ENCODE results near the gene BATF.

Gene BATF

DNA sequence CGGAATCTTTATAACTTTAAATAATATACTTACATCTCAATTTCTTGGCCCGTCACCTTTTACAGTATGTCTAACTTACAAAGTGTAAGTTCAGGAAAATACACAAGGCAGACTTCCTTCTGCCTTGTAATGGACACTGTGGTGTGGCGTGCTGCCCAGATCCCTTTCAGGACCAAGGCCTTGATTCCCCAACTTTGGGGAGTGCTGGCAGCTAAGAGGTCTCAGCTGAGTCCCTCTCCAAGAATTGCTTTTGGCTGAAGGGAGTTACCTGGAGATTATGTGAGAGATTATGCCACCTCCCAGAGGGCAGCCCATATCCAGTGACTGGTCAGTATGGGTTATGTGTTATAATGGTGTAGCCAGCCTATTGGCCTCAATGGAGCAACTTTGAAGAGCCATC, 21.2 kb upstream of the BATF start:
- no peak for DNase-seq (ENCODE audit: low spot score)

DNA sequence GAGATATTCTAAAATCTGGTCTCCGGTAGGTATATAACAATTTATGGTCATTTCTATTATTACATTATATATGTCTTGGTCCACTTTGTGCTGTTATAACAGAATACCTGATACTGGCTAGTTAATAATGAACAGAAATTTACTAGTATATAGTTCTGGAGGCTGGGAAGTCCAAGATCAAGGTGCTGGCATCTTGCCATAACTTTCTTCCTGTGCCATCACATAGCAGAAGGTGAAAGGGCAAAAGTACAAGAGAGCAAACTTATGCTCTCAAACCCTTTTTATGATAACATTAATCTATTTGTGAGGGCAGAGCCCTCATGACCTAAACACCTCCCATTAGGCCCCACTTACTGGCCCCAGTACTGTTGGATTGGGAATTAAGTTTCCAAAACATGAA, 17.9 kb upstream of the BATF start:
- DNase-seq (ENCODE audit: low spot score): no peak

DNA sequence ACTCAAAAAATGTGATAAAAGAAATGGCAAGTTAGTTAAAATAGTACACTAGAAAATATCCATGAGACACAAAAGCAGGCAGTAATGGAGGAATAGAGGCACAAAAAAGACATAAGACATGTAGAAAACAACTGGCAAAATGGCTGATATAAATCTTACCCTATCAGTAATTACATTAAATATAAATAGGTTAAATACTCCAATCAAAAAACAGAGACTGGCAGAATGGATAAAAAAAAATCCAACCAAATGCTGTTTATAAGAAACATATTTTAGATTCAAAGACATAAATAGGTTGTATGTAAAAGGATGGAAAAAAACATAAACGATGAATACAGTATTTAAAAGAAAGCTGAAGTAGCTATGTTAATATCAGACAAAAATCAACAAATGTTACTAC, 15.3 kb upstream of the BATF start:
- no peak for DNase-seq (ENCODE audit: low spot score)

DNA sequence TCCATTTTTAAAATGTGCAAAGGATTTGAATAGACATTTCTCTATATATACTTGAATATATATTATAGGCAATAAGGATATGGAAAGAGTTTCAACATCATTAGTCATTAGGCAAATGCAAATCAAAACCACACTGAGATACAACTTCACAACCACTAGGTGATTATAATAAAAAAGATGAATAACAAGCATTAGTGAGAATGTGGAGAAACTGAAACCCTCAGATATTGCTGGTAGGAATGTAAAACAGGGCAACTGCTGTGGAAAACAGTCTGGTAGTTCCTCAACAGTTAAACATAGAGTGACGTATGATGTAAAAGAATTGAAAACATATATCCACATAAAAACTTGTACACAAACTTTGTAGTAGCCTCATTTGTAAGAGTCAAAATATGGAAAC, 11.7 kb upstream of the BATF start:
- no peak for DNase-seq (ENCODE audit: low spot score)

DNA sequence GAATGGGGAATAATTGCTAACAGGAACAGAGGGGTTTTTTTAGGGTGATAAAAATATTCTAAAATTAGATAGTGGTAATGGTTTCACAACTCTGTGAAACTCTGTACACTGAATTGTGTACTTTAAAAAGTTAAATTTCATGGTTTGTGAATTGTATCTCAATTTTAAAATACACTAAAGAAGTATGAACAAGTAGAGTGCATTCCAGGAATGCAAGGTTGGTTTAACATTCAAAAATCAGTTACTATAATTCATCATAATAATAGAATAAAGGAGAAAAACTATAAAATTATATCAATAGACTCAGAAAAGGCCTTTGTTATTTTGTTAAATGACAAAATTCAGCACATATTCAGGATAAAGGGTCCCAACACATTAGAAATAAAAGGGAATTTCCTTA, 11.1 kb upstream of the BATF start:
- DNase-seq (ENCODE audit: low spot score): no peak

DNA sequence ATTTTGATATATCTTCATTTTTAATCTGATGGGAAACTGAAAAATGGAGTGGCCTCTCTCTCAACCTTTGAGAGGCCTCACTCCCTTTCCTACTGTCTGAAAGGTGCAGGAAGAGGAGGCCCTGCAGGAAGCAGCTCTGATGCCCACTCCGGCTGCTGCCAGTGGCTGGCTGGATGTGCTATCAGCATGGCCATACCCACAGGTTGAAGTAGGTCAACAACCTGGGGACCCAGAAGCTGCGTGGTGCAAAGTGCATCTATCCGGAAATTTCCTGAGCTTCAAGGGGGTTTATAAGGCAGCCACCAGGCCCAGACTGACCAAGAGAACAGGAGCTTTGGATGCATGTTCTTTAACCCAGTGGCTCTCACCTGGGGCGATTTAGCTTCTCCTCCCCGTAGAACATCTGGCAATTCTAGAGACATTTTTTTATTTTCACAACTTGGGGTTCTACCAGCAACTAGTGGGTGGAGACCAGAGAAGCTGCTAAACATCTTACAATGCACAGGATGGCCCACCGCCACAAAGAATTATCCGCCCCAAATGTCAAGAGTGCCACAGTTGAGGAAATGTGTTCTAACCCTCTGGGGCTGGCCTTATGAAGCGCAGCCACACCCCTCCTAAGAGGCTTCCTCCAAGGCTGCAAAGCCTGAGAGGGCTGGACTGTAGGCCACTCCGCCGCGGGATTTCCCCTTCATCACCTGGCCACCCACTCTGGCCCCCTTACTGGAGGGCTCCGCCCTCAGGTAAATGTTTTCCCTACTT, 8.2 kb upstream of the BATF start:
- DNase-seq (ENCODE audit: low spot score): no peak

DNA sequence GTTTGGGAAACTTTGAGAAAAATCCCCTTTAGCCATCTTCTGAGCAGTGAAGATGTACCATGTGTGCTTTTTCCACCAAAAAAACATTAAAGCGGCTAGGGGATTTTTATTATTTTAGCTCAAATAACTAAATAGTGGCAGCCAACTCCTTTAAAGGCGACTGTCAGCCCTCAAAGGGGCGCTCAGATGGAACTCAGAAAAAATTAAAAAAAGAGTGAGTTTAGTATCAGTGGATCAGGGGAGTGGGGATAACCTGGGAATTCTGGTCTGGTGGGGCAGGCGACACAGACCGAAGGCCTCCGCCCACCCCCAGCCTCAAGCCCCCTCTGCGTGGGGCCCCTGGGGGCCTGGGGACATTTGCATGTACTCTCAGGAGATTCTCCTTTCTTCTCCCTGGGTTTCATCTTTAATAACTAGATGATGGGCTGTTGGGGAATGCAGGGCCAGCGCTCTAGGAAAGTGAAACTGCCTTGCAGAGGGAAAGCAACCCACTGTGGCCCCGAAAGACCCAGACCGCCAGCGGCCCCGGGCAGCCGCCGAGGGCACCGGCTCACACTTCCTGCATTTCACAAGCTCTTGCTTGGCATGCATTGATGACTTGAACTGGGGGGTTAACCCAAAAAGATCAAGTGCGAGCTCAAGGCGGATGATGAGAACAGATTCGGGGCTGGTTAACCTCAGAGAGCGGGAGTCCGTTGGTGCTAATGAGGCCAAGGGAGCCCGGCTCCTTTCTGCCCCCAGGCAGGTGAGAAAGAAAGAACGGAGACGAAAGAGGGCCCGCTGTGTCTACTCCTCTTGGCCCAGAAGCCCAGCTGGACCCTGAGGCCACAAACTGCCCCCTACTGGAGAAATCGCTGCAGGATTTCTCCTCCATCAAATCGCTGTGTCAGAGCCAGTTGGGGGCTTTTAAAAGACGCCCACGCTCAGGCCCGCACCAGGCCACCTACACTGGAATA, 7.3 kb upstream of the BATF start:
- DNase-seq (ENCODE audit: low spot score): peak; percentile 35

DNA sequence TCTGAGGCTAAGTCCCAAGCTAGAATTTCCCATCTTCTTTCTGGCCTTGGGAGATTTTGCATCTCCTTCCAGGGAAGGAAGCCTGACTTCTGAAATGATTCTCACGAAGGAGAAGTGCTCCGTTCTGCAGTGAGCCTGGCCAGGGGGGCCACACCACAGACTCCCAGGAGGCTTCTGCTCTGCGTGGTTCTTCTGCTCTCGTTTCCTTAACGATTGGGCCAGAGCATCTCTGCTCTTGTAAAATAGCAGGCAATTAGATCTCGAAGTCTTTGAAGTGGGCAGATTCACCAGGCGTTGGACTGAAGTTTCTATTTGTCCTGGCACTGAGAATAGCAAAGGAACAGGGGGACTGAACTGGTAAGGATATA, 6.7 kb upstream of the BATF start:
- DNase-seq (ENCODE audit: low spot score): no peak

DNA sequence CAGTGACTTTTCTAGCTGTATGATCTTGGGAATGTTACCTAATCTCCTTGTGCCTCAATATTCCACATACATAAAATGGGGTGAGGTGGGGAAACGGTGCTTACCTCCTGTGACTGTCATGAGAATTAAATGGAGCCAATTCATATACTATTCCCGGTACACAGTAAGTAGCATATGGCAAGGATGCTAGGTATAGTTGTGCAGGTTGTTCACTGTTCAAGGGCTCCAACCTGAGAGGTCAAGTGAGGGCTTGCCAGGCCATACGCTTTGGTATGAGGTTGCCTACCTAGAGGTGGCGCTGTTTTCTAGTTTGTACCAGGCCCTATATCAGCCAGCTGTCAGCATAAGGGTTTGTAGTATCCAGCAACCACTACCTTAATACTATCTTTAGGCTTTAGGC, 3.6 kb upstream of the BATF start:
- DNase-seq (ENCODE audit: low spot score): no peak

DNA sequence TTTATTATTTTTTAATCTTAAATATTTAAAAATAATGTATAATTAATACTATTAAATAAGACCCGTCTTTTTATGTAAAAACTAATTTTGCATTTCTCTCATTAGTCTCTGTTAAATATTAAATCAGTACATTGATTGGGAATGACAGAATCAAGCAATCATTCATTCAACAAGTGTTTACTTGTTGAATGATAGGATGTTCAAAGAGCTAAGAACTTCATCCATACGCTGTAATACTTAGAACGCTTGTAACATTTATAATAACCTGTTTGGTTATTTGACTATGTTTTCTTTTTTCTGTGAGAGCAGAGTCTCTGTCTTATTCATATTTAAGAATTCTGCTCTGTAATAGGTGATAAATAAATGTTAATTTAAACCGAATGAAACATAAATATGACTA, 2.9 kb upstream of the BATF start:
- DNase-seq (ENCODE audit: low spot score): no peak

DNA sequence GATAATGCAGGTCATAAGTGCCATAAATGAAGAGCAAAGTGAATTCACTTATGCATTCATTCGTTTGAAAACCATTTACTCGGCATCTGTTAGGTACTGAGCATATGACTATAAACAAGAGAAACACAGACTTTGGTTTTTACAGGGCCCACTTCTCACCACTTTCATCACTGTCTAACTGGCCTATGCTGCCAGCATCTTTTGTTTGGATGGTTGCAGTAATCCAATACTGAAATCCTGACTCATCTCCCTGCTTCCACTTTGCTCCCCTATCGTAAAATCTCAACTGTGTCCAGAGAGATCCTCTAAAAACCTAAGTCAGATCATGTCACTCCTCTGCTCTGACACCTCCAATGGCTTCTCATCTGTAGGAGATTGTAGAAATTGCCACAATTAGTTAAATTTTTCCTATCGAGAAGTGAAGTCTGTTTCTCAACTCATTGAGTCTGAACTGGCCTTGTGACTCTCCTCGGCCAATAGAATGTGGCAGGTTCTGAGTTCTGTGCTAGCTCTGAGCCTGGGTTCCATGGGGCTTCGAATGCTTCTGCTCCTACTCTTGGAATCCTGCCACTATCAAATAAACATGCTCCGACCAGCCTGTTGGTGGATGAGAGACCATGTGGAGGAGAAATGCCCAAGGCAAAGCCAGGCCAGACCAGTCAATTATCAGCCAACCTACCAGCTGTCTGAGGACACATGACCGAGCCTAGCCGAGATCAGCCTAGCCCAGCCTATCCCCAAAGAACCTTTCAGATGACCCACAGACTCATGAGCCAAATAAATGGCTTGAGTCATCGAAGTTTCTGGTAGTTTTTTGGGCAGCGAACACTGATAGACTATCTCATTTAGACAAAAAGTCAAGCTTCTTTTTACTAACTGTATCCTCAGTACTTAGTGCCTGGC, 2.2 kb upstream of the BATF start:
- peak; percentile 57 for DNase-seq (ENCODE audit: low spot score)

DNA sequence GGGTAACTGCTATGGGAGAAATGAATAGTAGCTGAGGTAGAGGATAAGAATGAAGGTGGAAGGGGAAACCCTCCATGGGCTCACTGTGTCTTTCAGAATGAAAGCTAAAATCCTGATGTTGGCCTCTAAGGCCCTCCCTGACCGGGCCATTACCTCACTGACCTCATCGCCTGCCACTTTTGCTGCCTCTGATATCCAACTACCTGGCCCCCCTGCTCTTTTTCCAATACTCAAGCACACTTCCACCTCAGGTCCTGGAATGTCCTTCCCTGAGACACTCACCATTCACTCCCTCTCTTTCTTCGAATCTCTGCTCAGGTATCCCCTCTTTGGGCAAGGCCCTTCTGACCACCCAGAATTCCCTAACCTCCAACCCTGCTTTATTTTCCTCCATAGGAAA, 1.4 kb upstream of the BATF start:
- DNase-seq (ENCODE audit: low spot score): no peak

DNA sequence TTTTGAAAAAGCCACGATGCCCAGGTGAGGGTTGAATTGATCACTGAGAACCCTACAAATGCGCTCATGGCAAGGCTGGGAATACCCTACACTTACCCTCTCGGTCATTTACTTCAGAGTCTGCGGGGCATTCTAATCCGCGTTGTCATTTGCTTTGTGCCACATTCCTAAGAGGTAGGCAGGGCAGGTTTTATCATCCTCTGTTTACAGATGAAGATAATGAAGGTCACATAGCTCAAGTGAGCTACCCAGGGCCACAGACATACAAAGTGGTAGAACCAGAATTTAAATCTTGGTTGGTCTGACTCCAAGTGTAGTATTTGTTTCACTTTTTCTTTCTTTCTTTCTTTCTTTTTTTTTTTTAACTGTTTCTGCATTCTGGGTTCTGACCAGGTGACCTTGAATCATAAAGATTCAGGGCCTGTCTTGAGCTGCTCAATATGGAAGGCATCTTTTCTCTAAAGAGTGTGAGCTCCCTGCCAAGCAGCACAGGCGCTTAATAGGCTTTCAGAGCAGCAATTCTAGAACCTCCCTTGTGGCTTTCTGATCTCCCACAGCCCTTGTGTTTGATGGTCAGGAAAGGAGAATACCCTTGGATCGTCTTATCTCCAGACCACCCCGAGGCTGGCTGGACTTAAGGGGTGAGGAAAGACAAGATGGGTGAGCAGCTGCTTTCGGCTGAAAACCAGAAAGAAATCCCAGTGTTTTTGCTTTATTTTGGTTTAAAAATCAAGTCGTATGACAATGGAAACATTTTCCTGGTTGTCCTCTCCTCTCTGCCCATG, 662 bp upstream of the BATF start:
- DNase-seq (ENCODE audit: low spot score): no peak

DNA sequence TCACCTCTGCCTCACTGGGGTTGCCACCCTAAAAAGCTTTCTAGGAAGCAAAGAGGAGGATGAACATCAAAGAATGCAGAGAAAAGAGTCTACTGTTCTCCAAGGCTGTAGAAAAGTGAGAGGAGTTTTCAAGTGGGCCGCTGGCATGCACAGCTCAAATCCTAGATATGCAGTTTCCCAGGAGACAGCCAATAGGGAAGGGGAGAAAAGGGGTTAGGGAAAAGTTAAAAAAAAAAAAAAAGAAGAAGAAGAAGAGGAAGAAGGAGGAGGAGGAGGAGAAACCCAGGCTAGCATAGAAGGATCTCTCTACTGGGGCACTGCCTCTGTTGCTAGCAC, 682 bp downstream of the BATF start:
- no peak for DNase-seq (ENCODE audit: low spot score)

DNA sequence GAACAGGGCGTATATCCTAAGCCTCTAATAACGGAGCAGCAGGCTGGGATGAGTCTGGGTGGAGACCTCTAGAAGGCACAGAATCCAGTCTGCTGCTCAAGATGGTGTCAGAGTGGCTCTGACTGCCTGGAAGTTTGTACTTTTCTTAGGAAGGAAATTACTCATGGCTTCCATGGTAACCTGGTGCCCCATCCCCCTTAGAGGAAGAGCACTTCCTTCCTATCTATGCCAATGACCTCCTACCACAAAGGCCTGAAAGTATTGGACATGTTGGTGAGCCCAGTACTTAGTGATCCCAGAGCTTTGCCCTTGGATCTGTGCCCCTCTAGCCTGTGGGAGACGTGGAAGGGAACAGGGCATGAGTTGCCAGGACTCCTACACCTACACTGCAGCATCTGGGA, 1.5 kb downstream of the BATF start:
- DNase-seq (ENCODE audit: low spot score): no peak

DNA sequence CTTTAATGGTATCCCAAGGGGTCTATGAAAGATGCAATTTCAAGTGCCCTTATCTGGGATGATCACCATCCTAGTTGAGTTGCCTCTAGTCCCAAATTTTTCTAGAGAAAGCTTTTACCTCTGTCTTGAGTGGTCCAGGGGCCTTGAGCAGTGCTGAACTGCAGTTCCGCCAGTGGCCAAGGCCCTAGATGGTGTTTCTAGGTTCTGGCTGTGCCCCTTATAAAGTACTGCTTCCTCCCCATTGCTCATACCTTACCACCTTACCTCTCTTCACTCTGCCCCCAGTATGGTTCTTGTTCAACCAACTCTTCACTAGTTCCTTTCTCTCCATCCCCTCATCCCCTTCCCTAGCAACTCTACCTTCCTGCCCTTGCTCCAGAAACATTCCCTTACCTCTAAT, 3.7 kb downstream of the BATF start:
- no peak for DNase-seq (ENCODE audit: low spot score)

DNA sequence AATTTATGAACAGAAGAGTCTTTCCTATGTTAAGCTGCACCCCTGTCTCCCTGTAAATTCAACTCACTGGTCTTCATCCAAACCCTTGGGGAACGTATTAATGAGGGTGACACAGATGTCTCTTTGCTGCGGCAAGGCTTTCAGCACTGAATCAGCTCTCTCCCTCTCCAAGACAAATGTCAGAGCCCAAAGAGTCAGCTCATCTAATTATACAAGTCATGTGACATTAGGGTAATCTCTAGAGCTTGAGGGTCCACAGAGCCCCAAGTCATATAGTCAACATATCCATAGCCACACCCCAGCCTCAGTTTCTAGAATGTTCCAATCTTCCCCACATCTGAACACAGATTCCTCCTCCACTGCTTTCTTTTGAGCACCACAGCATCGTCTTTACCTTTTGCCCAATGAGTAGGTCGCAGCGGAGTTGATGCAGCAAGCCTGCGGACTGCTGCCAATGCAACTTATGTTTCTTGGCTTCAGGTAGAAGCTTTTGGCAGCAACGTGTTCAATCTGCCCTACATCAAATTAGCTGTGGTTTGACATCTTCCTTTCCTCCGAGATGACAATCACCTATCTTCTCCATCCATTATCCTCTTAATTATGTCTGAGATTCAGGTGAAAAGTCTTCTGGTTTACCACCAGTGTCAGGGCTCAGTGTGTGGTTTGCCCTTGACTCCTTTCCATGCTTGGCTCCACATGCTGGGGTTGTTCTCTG, 5.3 kb downstream of the BATF start:
- no peak for DNase-seq (ENCODE audit: low spot score)

DNA sequence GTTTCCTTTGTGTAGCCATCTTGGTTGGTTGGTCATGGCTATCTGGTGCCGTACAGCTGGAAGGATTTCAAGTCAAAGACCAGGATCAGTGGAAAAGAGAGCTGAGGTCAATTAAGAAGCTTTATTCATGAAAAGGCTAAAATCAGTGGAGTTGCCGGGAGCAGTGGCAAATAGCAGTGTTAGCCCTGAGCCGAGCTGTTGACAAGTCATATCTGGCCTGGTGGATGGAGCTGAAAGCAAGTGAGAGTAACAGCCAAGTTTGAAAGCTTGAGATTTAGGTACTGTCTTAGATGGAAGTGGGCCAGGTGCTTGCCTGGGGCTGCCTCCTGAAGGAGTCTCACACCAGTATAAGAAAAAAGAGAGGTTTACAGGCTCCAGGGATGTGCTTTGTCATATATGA, 9.0 kb downstream of the BATF start:
- DNase-seq (ENCODE audit: low spot score): no peak

DNA sequence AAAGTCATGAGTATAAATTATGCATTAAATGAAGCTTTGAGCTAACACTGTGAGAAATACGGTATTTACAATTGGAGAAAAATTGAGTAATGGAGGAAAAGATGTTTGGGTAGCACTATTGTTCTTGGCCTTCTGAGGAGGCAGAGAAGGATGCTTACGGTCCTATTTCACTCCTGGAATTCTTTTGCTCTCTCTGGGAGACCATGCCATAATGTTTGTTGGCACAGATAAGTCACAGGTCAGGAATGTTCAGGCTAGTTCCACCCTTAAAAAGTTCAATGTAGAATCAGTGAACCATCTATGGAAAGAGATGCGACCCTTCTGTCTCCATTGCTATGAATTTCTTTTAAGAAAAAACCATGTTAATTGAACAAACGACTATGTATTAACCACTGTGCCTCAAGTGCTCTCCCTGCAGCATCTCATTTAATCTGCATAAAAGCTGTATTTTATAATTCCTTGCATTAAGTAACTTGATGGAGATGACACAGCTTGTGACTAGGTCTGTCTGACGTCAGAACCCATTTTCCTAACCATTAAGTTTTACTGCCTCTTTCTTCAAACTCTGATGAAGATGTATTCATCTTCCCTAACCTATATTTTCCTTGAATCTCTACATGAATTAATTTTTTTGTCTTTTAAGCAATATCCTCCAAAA, 9.5 kb downstream of the BATF start:
- DNase-seq (ENCODE audit: low spot score): no peak

DNA sequence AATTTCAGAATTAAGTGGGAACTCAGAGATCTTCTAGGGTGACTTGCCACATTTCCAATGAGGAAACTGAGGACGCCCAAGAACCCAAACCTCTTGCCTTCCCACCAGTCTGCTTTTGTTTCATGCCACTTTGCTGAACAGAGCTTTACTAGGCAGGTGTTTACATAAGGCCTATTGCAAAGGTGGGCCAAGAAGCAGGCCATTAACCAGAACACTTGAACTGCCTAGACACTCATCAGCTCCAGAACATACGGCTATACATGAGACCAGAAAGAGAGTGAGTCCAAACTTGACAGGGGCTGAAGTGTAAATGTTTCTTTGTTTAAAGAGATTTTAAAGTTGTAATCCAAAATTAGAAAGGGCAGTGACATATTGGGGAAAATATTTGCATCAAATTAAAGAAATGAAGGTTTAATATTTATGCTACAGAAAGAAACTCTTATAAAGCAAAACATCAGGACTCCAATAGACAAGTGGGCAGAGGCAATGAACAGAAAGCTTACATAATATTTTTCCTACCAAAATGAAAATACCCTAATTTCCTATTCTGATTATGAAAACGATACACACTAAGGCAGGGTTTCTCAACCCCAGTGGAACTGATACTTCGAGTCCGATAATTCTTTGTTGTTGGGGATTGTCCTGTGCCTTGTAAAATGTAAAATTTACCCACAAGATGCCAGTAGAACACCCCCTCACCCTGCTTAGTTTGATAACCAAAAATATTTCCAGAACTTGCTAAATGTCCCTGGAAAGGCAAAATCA, 11.7 kb downstream of the BATF start:
- DNase-seq (ENCODE audit: low spot score): no peak
